Panc1 (cell line): ENCODE measurements around the gene SPATA31D1.

Experiments used
- POLR2AphosphoS5 ChIP-seq: IDR thresholded peaks from 2 replicates; pipeline ENCODE4 v1.6.1; 2012; ENCODE audit warnings: mild to moderate bottlenecking, low read depth, low read length, moderate library complexity
- SIN3A ChIP-seq: IDR thresholded peaks from 2 replicates; pipeline ENCODE4 v1.6.1; 2012; ENCODE audit warnings: low read depth, mild to moderate bottlenecking, low read length, moderate library complexity, borderline replicate concordance; ENCODE audit not compliant: insufficient read depth
- TCF7L2 ChIP-seq: IDR thresholded peaks from 2 replicates; pipeline ENCODE4 v1.6.1; 2011; ENCODE audit warnings: mild to moderate bottlenecking, low read depth, low read length, inconsistent platforms
- TF ChIP-seq, protein P1 (sequence below), 2 experiments: IDR thresholded peaks; 2 replicates each; pipeline ENCODE4 v1.6.1; 2011 to 2012; ENCODE audit warnings: low read depth in 2 of 2, control low read depth in 1 of 2, low read length in 1 of 2, mild to moderate bottlenecking in 1 of 2, moderate library complexity in 1 of 2; ENCODE audit not compliant: insufficient read depth in 1 of 2
- TF ChIP-seq, protein P2 (sequence below): fragments of 450-650 bp; IDR thresholded peaks from 2 replicates; pipeline ENCODE4 v1.5.1; 2017; ENCODE audit warnings: mild to moderate bottlenecking

- TF ChIP-seq SIN3A (no peak), POLR2AphosphoS5 (no peak), TCF7L2 (no peak)
- TF ChIP-seq, protein P1, sequence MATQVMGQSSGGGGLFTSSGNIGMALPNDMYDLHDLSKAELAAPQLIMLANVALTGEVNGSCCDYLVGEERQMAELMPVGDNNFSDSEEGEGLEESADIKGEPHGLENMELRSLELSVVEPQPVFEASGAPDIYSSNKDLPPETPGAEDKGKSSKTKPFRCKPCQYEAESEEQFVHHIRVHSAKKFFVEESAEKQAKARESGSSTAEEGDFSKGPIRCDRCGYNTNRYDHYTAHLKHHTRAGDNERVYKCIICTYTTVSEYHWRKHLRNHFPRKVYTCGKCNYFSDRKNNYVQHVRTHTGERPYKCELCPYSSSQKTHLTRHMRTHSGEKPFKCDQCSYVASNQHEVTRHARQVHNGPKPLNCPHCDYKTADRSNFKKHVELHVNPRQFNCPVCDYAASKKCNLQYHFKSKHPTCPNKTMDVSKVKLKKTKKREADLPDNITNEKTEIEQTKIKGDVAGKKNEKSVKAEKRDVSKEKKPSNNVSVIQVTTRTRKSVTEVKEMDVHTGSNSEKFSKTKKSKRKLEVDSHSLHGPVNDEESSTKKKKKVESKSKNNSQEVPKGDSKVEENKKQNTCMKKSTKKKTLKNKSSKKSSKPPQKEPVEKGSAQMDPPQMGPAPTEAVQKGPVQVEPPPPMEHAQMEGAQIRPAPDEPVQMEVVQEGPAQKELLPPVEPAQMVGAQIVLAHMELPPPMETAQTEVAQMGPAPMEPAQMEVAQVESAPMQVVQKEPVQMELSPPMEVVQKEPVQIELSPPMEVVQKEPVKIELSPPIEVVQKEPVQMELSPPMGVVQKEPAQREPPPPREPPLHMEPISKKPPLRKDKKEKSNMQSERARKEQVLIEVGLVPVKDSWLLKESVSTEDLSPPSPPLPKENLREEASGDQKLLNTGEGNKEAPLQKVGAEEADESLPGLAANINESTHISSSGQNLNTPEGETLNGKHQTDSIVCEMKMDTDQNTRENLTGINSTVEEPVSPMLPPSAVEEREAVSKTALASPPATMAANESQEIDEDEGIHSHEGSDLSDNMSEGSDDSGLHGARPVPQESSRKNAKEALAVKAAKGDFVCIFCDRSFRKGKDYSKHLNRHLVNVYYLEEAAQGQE (IDR thresholded peaks at IDR 0.05; ENCODE audit: insufficient read depth in 1 of 2, low read depth in 2 of 2, low read length in 1 of 2) = no peak
- TF ChIP-seq, protein P2, sequence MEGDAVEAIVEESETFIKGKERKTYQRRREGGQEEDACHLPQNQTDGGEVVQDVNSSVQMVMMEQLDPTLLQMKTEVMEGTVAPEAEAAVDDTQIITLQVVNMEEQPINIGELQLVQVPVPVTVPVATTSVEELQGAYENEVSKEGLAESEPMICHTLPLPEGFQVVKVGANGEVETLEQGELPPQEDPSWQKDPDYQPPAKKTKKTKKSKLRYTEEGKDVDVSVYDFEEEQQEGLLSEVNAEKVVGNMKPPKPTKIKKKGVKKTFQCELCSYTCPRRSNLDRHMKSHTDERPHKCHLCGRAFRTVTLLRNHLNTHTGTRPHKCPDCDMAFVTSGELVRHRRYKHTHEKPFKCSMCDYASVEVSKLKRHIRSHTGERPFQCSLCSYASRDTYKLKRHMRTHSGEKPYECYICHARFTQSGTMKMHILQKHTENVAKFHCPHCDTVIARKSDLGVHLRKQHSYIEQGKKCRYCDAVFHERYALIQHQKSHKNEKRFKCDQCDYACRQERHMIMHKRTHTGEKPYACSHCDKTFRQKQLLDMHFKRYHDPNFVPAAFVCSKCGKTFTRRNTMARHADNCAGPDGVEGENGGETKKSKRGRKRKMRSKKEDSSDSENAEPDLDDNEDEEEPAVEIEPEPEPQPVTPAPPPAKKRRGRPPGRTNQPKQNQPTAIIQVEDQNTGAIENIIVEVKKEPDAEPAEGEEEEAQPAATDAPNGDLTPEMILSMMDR = no peak
Observed at GRCh38 chr9:81955625-81956024, 32.9 kb upstream of the SPATA31D1 start.
